Upper lobe of left lung (tissue), 4 donors: ENCODE results near the gene RNF11.

ENCODE experiments used
- EP300 ChIP-seq, 4 donors: sonication (generic); formaldehyde crosslinking; IDR thresholded peaks; one replicate each; pipeline ENCODE4 v1.5.1; 2017; ENCODE audit warnings: antibody characterized with exemption in 4 of 4, control low read depth in 2 of 4
- POLR2A ChIP-seq, 4 donors: fragments of 450-650 bp; IDR thresholded peaks; one replicate each; pipeline ENCODE4 v1.5.1; 2016 to 2017; ENCODE audit warnings: antibody characterized with exemption in 4 of 4, mild to moderate bottlenecking in 2 of 4
- TF ChIP-seq, protein P1 (sequence below), 6 experiments: fragments of 450-650 bp in 4 of 6; fragments of 200-600 bp in 2 of 6; sonication (generic) in 2 of 6; IDR thresholded peaks; one replicate each; pipeline ENCODE4 v1.5.1; 2016 to 2019; ENCODE audit warnings: antibody characterized with exemption in 6 of 6

DNA sequence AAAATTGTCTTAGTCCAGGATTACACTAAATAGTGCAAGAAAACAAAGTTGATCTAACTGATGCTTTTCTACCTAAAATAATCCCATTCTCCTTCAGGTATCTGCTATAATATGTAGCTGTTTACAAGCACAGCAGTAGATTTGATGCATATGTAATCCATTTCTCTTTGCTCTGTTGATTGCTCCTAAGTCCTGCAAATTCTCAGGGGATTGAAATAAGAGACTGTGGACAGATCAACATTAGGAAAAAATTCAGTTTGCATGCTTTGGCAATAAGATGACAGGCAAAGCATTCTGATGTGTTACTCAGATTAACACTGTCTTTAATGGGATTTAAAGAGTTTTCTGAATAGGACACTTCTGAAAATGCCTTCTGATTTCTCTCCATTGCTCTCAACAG is 34.7 kb downstream of the RNF11 start:
- TF ChIP-seq, protein P1, sequence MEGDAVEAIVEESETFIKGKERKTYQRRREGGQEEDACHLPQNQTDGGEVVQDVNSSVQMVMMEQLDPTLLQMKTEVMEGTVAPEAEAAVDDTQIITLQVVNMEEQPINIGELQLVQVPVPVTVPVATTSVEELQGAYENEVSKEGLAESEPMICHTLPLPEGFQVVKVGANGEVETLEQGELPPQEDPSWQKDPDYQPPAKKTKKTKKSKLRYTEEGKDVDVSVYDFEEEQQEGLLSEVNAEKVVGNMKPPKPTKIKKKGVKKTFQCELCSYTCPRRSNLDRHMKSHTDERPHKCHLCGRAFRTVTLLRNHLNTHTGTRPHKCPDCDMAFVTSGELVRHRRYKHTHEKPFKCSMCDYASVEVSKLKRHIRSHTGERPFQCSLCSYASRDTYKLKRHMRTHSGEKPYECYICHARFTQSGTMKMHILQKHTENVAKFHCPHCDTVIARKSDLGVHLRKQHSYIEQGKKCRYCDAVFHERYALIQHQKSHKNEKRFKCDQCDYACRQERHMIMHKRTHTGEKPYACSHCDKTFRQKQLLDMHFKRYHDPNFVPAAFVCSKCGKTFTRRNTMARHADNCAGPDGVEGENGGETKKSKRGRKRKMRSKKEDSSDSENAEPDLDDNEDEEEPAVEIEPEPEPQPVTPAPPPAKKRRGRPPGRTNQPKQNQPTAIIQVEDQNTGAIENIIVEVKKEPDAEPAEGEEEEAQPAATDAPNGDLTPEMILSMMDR (IDR thresholded peaks at IDR 0.05), result no peak
- TF ChIP-seq POLR2A (IDR thresholded peaks at IDR 0.05) (no peak), EP300 (IDR thresholded peaks at IDR 0.05) (no peak)
